Left ventricle myocardium superior (tissue), 1 donor: ENCODE data around the gene ZNF644. TPM values are rescaled to one million over a fixed set of nuclear protein-coding genes. Genes with fewer than 3 reads are reported as not detected.

Experiments used
- ATAC-seq: fragments of 200-7000 bp; cut with Tn5 transposase; one replicate; pipeline ENCODE4 v1.9.1; 2020; ENCODE audit warnings: mild to moderate bottlenecking, moderate library complexity
- DNase-seq: peaks from one replicate; pipeline ENCODE4 v3.0.0-alpha.2; 2020
- intact Hi-C: fragments of 100-400 bp; cut with micrococcal nuclease; formaldehyde crosslinking; loops from one replicate; pipeline ENCODE4 v1.11.0; 2022
- total RNA-seq: library from RNA; stranded (reverse); fragmentation: NEBNext Ultra II Directional; extraction: Animal tissue kit (Norgen Biotek cat#: 25700); gene quantifications from one replicate; pipeline ENCODE4 v1.2.1, GENCODE V29; 2021
- donor health status: DM: no; HTN: yes; CAD: no; lungs with severe emphysema.

The ZNF644 gene
- total RNA-seq, 1 donor from 2014 or later: 32.5 TPM

DNA sequence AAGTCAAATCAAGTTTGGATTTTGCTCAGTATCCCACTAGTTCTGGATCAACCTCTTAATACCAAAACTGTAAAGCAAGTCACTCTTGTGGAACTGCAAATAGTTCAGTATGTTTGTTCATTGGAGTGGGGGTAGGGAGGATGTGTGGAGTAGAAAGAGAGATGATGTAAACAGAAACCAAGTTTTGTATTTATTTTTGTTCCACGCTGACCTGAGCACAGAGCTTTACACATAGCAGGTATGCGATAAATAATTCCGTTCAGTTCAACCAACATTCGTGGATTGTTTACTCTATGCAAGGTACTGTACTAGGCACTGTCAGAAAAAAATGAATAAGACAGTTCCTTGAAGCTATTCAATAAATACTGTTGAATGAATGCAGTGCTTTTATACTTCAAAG lies 4.5 kb upstream of the ZNF644 start:
- ATAC-seq: no peak
- intact Hi-C loops: no loop called here
- DNase-seq: no peak

DNA sequence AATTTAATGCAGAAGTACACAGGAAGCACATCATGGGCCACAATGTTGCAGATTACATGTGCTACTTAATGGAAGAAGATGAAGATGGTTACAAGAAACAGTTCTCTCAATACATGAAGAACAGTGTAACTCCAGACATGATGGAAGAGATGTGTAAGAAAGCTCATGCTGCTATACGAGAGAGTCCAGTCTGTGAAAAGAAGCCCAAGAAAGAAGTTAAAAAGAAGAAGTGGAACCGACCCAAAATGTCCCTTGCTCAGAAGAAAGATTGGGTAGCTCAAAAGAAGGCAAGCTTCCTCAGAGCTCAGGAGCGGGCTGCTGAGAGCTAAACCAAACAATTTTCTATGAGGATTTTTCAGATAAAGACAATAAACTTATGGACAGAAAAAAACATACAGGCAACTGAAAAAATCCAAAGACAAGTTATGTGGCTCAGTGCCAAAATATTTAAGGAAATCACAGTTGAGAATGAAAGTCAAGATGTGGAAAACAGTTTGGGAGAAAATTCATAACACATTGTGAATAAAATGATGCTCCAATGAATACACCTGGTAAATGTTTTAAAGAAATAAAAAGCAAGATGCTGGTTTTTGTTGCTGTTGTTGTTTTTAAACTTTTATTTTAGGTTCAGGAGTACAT lies 2.8 kb upstream of the ZNF644 start:
- ATAC-seq (no peak), DNase-seq (no peak)
- intact Hi-C loops: no loop called here

DNA sequence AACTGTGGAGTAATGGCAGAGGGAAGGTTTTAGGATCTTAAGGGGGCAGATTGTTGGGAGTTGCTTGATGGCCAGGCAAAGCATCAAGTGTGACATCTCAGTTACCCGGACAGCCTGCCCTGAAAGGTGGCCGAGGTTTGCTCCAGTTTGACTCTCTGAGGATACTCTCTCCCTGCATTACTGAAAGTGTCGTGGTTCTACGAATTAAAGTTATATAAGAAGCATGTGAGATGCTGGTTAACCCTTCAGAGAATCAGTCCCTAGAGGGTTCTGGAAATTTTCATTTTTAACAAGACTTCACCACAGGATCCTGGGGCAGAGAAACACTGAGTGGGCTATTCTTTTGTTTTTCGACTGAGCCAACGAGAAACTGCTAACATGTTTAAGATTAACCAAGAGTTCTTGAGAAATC lies 689 bp upstream of the ZNF644 start:
- DNase-seq (no peak), ATAC-seq (no peak)
- intact Hi-C loops: no loop called here

- peak; percentile 50 for ATAC-seq
- intact Hi-C loops: no loop called here
- peak; percentile 69 for DNase-seq
Observed at GRCh38 chr1:91020967-91021685, 709 bp downstream of the ZNF644 start.

- intact Hi-C loops: no loop called here
- ATAC-seq (no peak), DNase-seq (no peak)
Observed at GRCh38 chr1:91020486-91020885, 1.3 kb downstream of the ZNF644 start.

DNA sequence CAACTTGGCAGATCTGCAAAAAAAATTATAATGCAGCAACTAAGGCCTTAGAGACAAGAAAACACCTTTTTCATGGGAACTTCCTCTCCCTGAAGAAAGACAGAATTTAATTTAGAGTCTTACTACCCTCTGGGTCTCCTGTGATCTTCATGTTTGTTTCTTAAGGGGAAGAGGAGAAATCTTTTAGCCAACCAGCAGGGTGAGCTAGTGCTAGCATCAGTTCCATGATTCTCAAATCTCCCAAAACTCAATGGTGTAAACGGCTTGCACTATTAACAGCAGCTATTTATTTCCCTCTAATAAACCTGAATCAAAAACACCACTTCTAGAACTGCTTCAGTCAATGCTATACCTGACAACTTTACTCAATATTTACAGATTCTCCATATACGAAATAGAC lies 3.8 kb downstream of the ZNF644 start:
- intact Hi-C loops: no loop called here

GRCh38 chr1:91015794-91016550 lies 5.9 kb downstream of the ZNF644 start:
- ATAC-seq (no peak), DNase-seq (no peak)
- intact Hi-C loops: no loop called here

More for the DNA sequence above, 3.8 kb downstream of the ZNF644 start:
- no peak for ATAC-seq
- DNase-seq: no peak

- intact Hi-C loops: no loop called here
- ATAC-seq: no peak
- DNase-seq: no peak
Observed at GRCh38 chr1:91015358-91015780, 6.5 kb downstream of the ZNF644 start.

GRCh38 chr1:91014475-91014874 lies 7.4 kb downstream of the ZNF644 start:
- intact Hi-C loops: no loop called here
- DNase-seq: no peak
- no peak for ATAC-seq

- no peak for DNase-seq
- intact Hi-C loops: no loop called here
- no peak for ATAC-seq
Observed at GRCh38 chr1:91013302-91013701, 8.5 kb downstream of the ZNF644 start.

DNA sequence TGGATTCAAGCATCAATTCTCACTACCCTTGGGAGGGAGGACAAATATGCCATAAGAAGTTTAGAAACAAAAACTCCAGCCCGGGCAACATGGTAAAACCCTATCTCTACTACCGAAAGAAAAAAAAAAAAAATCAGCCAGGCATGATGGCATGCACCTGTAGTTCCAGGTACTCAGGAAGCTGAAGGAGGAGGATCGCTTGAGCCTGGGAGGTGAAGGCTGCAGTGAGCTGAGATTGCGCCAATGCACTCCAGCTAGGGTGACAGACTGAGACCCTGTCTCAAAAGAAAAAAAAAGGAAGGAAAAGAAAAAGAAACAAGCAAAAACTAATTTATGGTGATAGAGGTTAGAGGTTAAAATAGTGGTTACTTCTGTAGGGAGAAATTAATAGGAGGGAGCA lies 9.6 kb downstream of the ZNF644 start:
- ATAC-seq (peak; percentile 13), DNase-seq (no peak)
- intact Hi-C loops: no loop called here

GRCh38 chr1:91011726-91012125 lies 10.1 kb downstream of the ZNF644 start:
- ATAC-seq (peak; percentile 85), DNase-seq (no peak)
- intact Hi-C loops: no loop called here

DNA sequence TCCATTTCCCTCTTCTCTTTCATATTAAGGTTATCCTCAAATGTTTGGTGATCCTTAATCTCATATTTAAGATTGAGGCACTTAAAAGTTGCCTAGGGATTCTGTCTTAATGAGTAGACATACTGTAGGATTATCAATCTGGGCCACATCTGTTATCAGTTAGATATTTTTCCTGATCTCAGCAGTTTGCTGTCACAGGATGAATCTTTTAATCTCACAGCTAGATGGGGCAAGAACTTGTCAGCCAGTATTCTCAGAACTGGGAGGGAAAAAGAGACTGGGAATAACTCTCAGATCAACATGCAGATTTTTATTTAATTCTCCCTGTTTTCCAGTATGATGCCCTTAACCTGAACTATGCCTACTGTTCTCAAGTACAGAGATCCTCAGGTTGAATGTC lies 14.0 kb downstream of the ZNF644 start:
- DNase-seq (no peak), ATAC-seq (no peak)
- intact Hi-C loops: no loop called here

DNA sequence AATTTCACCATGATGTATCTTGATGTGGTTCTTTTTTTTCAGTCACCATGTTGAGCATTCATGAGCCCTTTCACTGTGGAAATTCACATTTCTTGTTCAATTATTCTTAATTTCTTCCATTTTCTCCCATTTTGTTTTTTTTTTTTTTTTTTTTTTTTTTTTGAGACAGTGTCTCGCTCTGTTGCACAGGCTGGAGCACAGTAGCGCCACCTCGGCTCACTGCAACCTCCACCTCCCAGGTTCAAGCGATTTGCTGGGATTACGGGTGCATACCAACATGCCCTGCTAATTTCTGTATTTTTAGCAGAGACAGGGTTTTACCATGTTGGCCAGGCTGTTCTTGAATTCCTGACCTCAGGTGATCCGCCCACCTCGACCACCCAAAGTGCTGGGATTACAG lies 14.7 kb downstream of the ZNF644 start:
- intact Hi-C loops: no loop called here
- no peak for ATAC-seq

DNA sequence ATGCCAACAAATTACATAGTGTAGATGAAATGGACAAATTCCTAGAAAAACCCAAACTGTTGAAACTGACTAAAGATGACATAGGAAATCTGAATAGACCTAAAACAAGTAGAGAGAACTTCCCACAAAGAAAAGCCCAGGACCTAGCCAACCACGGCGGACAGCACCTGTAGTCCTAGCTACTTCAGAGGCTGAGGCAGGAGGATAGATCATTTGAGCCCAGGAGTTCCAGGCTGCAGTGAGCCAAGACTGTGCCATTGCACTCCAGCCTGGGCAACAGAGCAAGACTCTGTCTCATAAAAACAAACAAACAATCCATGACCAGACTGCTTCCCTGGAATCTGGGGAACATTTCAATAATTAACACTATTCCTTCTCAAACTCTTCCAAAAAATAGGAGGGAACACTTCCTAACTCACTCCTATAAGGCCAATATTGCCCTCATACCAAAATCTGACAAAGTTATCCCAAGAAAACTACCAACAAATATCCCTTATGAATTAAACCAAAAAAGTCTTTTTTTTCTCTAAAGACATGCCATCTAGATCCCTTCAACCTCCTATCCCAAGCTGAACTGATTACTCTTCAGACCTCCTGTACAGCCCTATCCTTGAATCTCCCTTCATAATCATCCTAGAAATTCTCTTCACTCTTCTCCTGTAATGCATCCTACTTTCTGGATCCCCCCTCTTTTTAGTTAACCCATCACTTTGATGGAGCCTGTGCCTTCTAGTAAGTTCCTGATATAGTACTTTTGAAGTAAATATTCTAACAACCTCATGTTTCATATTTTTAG lies 15.5 kb downstream of the ZNF644 start:
- ATAC-seq: no peak
- intact Hi-C loops: no loop called here
- no peak for DNase-seq

More for the DNA sequence above, 14.7 kb downstream of the ZNF644 start:
- no peak for DNase-seq

- ATAC-seq: no peak
Observed at GRCh38 chr1:91005285-91005684, 16.6 kb downstream of the ZNF644 start.

GRCh38 chr1:91004145-91004544 lies 17.7 kb downstream of the ZNF644 start:
- DNase-seq: no peak
- ATAC-seq: no peak
- intact Hi-C loops: no loop called here

More at GRCh38 chr1:91005285-91005684, 16.6 kb downstream of the ZNF644 start:
- intact Hi-C loops: no loop called here
- DNase-seq: no peak

DNA sequence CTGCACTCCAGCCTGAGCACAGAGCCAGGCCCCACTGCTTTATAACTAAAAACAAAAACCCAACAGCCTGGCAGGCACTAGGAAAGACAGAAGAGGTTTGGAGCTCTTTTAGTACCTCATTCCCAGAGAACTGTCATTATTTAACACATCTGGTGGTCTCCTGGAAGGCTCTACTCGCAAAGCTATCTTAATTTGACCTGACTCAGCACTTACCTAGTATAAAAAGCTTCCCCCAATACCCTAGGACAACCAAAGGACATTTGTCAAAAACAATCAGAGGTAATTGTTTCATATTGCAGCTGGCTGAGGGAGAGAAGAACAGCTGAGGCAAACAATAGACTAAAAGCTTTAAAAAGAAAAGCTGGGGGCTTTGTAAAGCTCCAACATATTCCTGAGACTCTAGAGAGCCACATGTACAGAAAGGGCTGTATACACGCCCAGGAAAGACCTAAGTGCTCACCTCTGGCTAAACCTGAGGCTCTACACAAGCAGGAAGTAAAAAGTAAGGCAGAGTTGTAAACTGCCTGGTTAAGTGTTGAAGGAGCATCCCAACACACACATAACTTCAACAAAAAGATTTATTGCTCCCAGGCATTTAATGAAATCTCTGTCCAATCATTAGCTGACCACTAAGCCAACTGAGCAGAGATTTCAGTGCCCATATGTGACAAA lies 25.0 kb downstream of the ZNF644 start:
- ATAC-seq: no peak
- intact Hi-C loops: no loop called here
- no peak for DNase-seq

DNA sequence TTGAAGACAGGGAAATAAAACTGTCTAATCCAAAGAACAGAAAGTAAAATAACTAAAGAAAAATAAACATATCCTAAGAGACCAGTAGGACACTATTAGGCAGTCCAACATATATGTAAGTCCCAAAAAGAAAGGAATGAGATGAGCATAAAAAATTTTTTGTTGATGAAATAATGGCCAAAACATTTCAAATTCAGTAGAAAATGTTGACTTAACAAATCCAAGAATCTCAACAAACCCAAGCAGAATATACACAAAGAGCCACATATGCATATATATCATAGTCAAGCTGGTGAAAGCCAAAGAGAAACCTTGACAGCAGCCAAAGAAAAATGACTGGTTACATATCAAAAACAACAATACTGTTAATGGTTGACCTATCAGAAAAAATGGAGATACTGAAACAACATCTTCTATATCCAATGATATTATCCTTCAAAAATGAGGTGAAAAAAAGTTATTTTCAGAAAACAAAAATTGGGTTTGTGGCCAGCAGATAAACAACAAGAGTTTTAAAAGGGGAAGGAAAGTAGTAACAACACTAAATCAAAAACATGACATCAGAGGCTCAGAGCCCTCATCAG lies 26.4 kb downstream of the ZNF644 start:
- intact Hi-C loops: no loop called here
- no peak for DNase-seq
- no peak for ATAC-seq
